HG03280 (cell line): Measurements from ENCODE around the gene MNX1.

Experiments used
- ATAC-seq: cut with Tn5 transposase; IDR thresholded peaks from one replicate; pipeline ENCODE4 v1.9.1; 2021; ENCODE audit warnings: mild to moderate bottlenecking, moderate library complexity; ENCODE audit not compliant: unreplicated experiment

The MNX1 gene

GRCh38 chr7:156979711-156980110 is 30.8 kb downstream of the MNX1 start:
- ATAC-seq: no peak

DNA sequence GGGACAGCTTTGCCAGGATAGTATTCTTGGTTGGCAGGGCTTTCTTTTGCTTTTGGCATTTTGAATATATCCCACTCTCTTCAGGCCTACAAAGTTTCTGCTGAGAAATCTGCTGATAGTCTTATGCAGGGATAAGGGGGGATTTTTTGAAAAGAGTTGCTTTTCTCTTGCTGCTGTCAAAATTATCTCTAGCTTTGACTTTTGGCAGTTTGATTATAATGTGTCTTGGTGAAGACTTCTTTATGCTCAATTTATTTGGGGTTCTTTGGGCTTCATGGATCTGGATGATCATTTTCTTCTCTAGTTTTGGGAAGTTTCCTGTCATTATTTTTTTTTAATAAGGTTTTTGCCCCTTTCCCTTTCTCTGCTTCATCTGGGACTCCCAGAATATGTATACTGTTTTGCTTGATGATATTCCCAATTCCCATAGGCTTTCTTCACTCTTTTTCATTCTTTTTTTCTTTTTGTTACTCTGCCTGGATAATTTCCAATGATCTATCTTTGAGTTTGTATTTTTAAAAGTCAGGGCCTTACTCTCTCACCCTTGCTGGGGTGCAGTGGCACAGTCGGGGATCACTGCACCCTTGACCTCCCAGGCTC is 31.4 kb downstream of the MNX1 start:
- ATAC-seq: no peak

GRCh38 chr7:156975620-156976019 is 34.8 kb downstream of the MNX1 start:
- no peak for ATAC-seq

GRCh38 chr7:156969972-156970420 is 40.5 kb downstream of the MNX1 start:
- no peak for ATAC-seq

GRCh38 chr7:156968183-156968582 is 42.3 kb downstream of the MNX1 start:
- ATAC-seq: no peak

DNA sequence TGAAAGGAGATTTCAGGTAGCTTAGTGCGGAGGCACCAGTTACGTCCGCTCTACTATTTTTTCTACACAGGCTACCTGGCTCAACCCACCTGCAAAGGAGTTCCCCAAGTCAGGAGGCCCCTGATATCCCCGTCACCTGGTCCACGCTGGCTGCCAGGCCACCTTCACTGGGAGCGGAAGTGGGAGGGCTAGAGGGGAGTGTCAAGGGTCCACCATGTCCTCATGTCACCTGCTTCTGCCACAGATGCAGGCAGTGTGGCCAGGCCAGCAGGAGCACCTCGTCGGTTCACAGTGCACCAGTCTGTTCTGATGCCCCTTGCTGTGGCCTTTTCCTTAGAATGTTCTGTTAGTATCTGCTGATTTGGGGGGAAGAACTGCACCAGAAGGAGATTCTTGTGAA is 44.1 kb downstream of the MNX1 start:
- no peak for ATAC-seq

DNA sequence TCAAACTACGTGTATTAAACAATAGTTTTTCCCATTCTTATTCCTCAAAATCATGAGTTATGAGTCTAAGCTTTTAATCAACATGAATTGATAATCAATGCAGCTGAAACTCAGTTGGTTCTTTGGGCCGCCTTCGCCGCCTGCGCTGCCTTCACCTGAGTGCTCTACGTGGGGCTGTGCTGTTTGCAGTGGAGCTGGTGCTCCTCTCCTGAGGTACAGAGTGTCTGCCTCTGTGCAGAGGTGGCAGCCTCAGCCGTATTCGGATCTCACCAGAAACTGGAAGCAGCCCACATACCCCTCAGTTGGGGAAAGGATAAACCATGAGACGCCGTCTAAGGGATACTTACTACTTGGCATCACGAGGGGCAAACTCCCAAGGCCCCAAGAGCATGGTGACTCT is 45.5 kb downstream of the MNX1 start:
- no peak for ATAC-seq

- no peak for ATAC-seq
These were observed 47.0 kb downstream of the MNX1 start for GRCh38 chr7:156963472-156963871.

- ATAC-seq: no peak
These were observed 47.6 kb downstream of the MNX1 start for GRCh38 chr7:156962897-156963296.

- ATAC-seq: no peak
These were observed 48.3 kb downstream of the MNX1 start for GRCh38 chr7:156962145-156962544.

- no peak for ATAC-seq
These were observed 53.7 kb downstream of the MNX1 start for GRCh38 chr7:156956727-156957126.

GRCh38 chr7:156954941-156955340 is 55.5 kb downstream of the MNX1 start:
- ATAC-seq: no peak
